ENCODE results near the gene STIM2. TPM values are rescaled to one million over a fixed set of nuclear protein-coding genes. Genes with fewer than 3 reads are reported as not detected.

The STIM2 gene
- polyA plus RNA-seq, 2 donors, result 3.4 to 5.1 TPM

DNA sequence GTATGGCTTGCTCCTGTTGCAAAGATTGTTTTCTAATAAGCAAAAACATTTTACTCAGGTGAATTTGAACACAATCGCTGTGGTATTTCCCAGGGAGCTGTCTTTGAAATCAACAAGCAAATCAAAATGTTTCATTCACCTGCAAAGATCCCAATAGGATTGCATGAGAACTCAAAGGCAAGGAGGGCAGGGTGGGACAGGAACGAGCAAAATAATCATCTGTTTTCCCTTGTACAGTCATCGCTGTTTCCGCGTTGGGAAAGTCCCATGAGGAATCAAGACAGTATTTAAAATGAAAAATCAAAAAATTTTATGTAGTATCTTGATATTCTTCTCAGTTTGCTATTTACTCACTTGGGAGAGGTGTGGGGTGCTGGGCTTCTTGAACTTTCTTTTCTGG lies 198.8 kb downstream of the STIM2 start:
- peaks cover 0 to 3% of the 10 kb centered on the region in 2 donors for H3K27me3 ChIP-seq (ENCODE audit: control insufficient read depth in 1 of 2, insufficient read depth in 2 of 2, low read length in 2 of 2)
- no peaks in the 10 kb centered on the region for H3K9me3 ChIP-seq (ENCODE audit: control insufficient read depth in 2 of 2, insufficient read depth in 1 of 2, low read depth in 1 of 2, low read length in 1 of 2)
- no peaks in the 10 kb centered on the region for H3K4me1 ChIP-seq (ENCODE audit: control insufficient read depth in 2 of 2, insufficient read depth in 2 of 2, low read length in 1 of 2)
- WGBS, 2 donors, result 66 to 79% methylated on average over 5 of the region's 5 CpGs
- no peak overlapping the region for H3K27ac ChIP-seq (ENCODE audit: low read depth in 2 of 2, low read length in 1 of 2)
- H3K36me3 ChIP-seq (ENCODE audit: control insufficient read depth in 2 of 2, insufficient read depth in 2 of 2, low read length in 1 of 2), result no peaks in the 10 kb centered on the region
- no peak overlapping the region for H3K4me3 ChIP-seq (ENCODE audit: low read depth in 1 of 2, low read length in 2 of 2)

DNA sequence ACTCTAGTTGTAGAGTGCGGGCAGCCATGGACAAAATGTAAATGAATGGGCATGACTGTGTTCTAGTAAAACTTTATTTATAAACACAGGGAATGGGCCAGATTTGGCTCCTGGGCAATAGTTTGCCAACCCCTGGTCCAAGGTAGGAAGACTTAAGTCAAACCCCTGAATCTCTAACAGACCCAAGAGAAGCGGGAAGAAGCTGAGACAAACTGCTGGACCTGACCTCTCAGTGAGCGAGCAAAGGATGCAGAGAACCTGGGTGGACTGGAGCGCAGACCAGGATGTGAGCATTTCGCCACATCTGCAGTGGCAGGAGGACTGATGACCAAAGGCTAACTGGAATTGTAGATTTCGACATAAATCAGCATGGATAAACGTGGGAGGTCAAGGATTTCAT lies 201.6 kb downstream of the STIM2 start:
- no peak overlapping the region for H3K27ac ChIP-seq (ENCODE audit: low read depth in 2 of 2, low read length in 1 of 2)
- WGBS, 2 donors, result 84 to 86% methylated on average over 7 of the region's 7 CpGs
- no peaks in the 10 kb centered on the region for H3K36me3 ChIP-seq (ENCODE audit: control insufficient read depth in 2 of 2, insufficient read depth in 2 of 2, low read length in 1 of 2)
- no peaks in the 10 kb centered on the region for H3K9me3 ChIP-seq (ENCODE audit: control insufficient read depth in 2 of 2, insufficient read depth in 1 of 2, low read depth in 1 of 2, low read length in 1 of 2)
- peaks cover 0 to 3% of the 10 kb centered on the region in 2 donors for H3K27me3 ChIP-seq (ENCODE audit: control insufficient read depth in 1 of 2, insufficient read depth in 2 of 2, low read length in 2 of 2)
- H3K4me1 ChIP-seq (ENCODE audit: control insufficient read depth in 2 of 2, insufficient read depth in 2 of 2, low read length in 1 of 2), result no peaks in the 10 kb centered on the region
- H3K4me3 ChIP-seq (ENCODE audit: low read depth in 1 of 2, low read length in 2 of 2), result no peak overlapping the region

DNA sequence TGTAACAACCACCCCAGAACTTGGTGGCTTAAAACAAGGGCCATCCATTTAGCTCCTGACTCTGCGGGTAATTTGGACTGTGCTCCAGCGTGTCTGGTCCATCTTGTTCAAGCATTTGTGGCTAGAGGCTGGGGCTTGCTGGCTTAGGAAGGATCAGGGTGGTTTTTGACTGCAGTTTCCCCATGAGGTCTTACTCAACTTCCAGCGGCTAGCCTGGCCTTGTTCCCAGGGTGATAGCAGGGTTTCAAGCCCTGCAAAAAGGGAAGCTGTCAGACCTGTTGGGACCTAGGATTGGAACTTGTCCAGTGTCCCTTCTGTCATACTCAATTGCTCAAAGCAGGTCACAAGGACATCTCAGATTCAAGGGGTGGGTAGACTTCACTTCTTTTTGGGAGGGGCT lies 205.9 kb downstream of the STIM2 start:
- H3K27ac ChIP-seq (ENCODE audit: low read depth in 2 of 2, low read length in 1 of 2), result no peak overlapping the region
- no peaks in the 10 kb centered on the region for H3K4me1 ChIP-seq (ENCODE audit: control insufficient read depth in 2 of 2, insufficient read depth in 2 of 2, low read length in 1 of 2)
- no peaks in the 10 kb centered on the region for H3K36me3 ChIP-seq (ENCODE audit: control insufficient read depth in 2 of 2, insufficient read depth in 2 of 2, low read length in 1 of 2)
- H3K27me3 ChIP-seq (ENCODE audit: control insufficient read depth in 1 of 2, insufficient read depth in 2 of 2, low read length in 2 of 2), result no peaks in the 10 kb centered on the region
- H3K4me3 ChIP-seq (ENCODE audit: low read depth in 1 of 2, low read length in 2 of 2), result no peak overlapping the region
- WGBS, 2 donors, result 63 to 64% methylated on average over 3 of the region's 3 CpGs
- H3K9me3 ChIP-seq (ENCODE audit: control insufficient read depth in 2 of 2, insufficient read depth in 1 of 2, low read depth in 1 of 2, low read length in 1 of 2), result peaks cover 0 to 3% of the 10 kb centered on the region in 2 donors

DNA sequence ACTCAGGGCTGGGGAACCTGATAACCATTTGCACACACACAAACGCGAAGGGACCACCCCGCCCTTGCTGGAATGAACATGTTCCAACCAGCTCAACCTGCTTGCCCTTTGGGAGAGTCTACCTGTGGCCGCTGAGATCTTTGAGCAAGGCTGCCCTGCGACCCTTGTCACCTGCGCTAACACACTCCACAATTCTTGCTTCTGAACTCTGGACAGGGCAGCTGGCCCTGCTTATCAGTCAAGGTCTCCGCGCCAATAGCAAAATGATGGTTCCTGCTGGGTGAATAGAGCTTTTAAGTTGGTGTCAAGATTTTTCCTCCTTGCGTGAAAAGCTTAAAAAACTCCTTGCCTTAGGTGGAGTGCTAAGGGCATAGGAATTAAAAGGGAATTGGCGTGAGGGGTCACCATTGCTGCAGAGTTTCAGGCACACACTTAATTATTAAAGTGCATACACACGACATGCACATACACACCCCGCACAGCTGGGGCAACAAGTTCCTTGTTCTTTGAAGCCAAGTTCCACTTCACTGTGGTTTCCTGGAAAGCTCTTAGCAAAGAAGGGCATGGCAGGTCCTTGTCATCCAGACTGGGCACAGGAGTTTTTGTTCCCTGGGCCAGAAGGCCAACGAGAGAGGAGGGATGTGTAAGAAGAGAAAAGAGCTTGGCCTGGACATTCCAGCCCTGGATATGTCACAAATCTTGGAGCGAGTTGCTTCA lies 207.7 kb downstream of the STIM2 start:
- Histone ChIP-seq H3K4me1 (ENCODE audit: control insufficient read depth in 2 of 2, insufficient read depth in 2 of 2, low read length in 1 of 2) (no peaks in the 10 kb centered on the region), H3K27me3 (ENCODE audit: control insufficient read depth in 1 of 2, insufficient read depth in 2 of 2, low read length in 2 of 2) (no peaks in the 10 kb centered on the region), H3K36me3 (ENCODE audit: control insufficient read depth in 2 of 2, insufficient read depth in 2 of 2, low read length in 1 of 2) (no peaks in the 10 kb centered on the region), H3K27ac (ENCODE audit: low read depth in 2 of 2, low read length in 1 of 2) (no peak overlapping the region), H3K4me3 (ENCODE audit: low read depth in 1 of 2, low read length in 2 of 2) (no peak overlapping the region), H3K9me3 (ENCODE audit: control insufficient read depth in 2 of 2, insufficient read depth in 1 of 2, low read depth in 1 of 2, low read length in 1 of 2) (peaks cover 0 to 3% of the 10 kb centered on the region in 2 donors)
- WGBS, 2 donors, result 50 to 61% methylated on average over 14 of the region's 14 CpGs

Measured in esophagus (tissue), 2 donors.